CD4-positive, alpha-beta T cell (primary cell): ENCODE data around the gene TRIM60. TPM values are rescaled to one million over a fixed set of nuclear protein-coding genes. Genes with fewer than 3 reads are reported as not detected.

Experiments used
- ATAC-seq: fragments of 200-7000 bp; cut with Tn5 transposase; one replicate; pipeline ENCODE4 v1.10.0; 2022; ENCODE audit warnings: mild to moderate bottlenecking; ENCODE audit not compliant: poor library complexity
- CTCF ChIA-PET: fragments of 350-600 bp; sonication (Branson Sonifier 250); formaldehyde crosslinking; loops from one replicate; lab custom pipeline; 2021; ENCODE audit warnings: antibody characterized with exemption, inconsistent platforms; lab: Charles Lee
- POLR2A ChIA-PET: fragments of 350-600 bp; sonication (Branson Sonifier 250); formaldehyde crosslinking; loops from one replicate; lab custom pipeline; 2021; ENCODE audit warnings: antibody characterized with exemption, inconsistent platforms; lab: Charles Lee
- DNase-seq, 14 experiments: peaks; one replicate each; pipeline ENCODE4 v3.0.0-alpha.2; 2013 to 2020; ENCODE audit warnings: mixed read lengths in 2 of 14
- H3K27ac ChIP-seq, 2 donors: one replicate each; pipeline versions ENCODE4 v1.5.1 to v1.7.0; 2013; ENCODE audit warnings: low read length in 2 of 2, low read depth in 1 of 2, mild to moderate bottlenecking in 1 of 2
- H3K27me3 ChIP-seq, 2 experiments: 1 replicate in 1 of 2; 2 replicates in 1 of 2; pipeline versions ENCODE4 v1.6.1 to v1.7.0; 2013; ENCODE audit warnings: low read length in 2 of 2, control low read depth in 1 of 2, mild to moderate bottlenecking in 1 of 2, moderate library complexity in 1 of 2; ENCODE audit not compliant: insufficient read depth in 2 of 2, control insufficient read depth in 1 of 2
- H3K36me3 ChIP-seq: one replicate; pipeline ENCODE4 v1.6.1; 2013; ENCODE audit warnings: low read length, control low read depth; ENCODE audit not compliant: insufficient read depth
- H3K4me1 ChIP-seq: one replicate; pipeline ENCODE4 v1.6.1; 2013; ENCODE audit warnings: low read length, control low read depth; ENCODE audit not compliant: insufficient read depth
- H3K4me3 ChIP-seq: one replicate; pipeline ENCODE4 v1.5.1; 2013; ENCODE audit warnings: mild to moderate bottlenecking, low read length, moderate library complexity
- H3K9me3 ChIP-seq, 2 experiments: 1 replicate in 1 of 2; 2 replicates in 1 of 2; pipeline versions ENCODE4 v1.6.1 to v1.7.0; 2013; ENCODE audit warnings: low read length in 2 of 2, mild to moderate bottlenecking in 2 of 2, control low read depth in 1 of 2, moderate library complexity in 1 of 2; ENCODE audit not compliant: control insufficient read depth in 1 of 2, insufficient read depth in 1 of 2
- H3K27ac Mint-ChIP-seq: one replicate; pipeline ENCODE4 v1.8.0; 2020; ENCODE audit warnings: mixed read lengths
- H3K27me3 Mint-ChIP-seq: one replicate; pipeline ENCODE4 v1.8.0; 2021; ENCODE audit warnings: mixed read lengths
- H3K36me3 Mint-ChIP-seq: one replicate; pipeline ENCODE4 v1.8.0; 2021; ENCODE audit warnings: low read depth, mixed read lengths
- H3K4me1 Mint-ChIP-seq: one replicate; pipeline ENCODE4 v1.8.0; 2021; ENCODE audit warnings: low read depth, mixed read lengths
- H3K4me3 Mint-ChIP-seq: one replicate; pipeline ENCODE4 v1.8.0; 2020; ENCODE audit warnings: mild to moderate bottlenecking, mixed read lengths
- H3K9me3 Mint-ChIP-seq: one replicate; pipeline ENCODE4 v1.8.0; 2020; ENCODE audit warnings: mixed read lengths
- intact Hi-C, 2 experiments: fragments of 100-400 bp; cut with DNase I in 1 of 2; cut with micrococcal nuclease in 1 of 2; formaldehyde crosslinking; loops; one replicate each; pipeline versions ENCODE4 v1.15.1 to v1.9.0; 2023 to 2025; cut with DNase I, micrococcal nuclease
- total RNA-seq, 174 experiments: library from RNA in 2 of 174; stranded (reverse) in 2 of 174; gene quantifications; one replicate each; pipeline ENCODE4 v1.2.3 and lab custom pipeline; 2021 to 2026
- TF ChIP-seq, protein P1 (sequence below): fragments of 200-600 bp; IDR thresholded peaks from one replicate; pipeline ENCODE4 v1.8.0; 2022; ENCODE audit warnings: antibody characterized with exemption, mild to moderate bottlenecking

Gene TRIM60
- total RNA-seq, 2 experiments from 2014 or later, result not detected

DNA sequence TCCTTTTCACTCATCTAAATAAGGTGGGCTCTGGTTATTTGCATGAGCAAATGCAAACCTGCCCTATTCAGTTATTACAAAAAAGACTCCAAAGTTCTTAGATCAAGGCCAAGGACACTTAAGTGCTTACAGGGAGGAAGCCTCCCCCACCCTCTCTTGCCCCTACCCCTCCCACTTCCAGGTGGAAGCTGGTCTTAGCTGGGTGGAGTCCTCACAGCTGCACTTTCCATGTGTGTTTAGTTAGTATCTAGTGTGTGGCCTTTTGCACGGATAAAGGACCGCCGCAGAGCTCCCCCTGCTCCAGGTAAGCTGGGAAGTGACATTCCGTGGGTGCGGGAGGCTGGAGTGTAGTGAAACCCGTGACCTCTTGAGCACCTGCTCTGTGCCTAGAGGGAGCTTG lies 21.8 kb downstream of the TRIM60 start, which contains the start of gene TRIM75:
TRIM75 (plus strand) TSS at position 222 of the 400 bp plus-strand sequence. CDS start 5,282 bp downstream, outside the sequence.
- CTCF ChIA-PET, result no interaction called here
- peaks cover 4% of the 10 kb centered on the region for H3K27me3 Mint-ChIP-seq
- H3K4me1 ChIP-seq, result no peaks in the 10 kb centered on the region
- no peak within 1 kb of the TSS for H3K4me3 ChIP-seq
- ATAC-seq (no peak), DNase-seq (no peak)
- H3K4me1 Mint-ChIP-seq, result no peaks in the 10 kb centered on the region
- POLR2A ChIA-PET, result no interaction called here
- H3K27ac ChIP-seq, result no peak within 1 kb of the TSS
- no peaks in the 10 kb centered on the region for H3K9me3 Mint-ChIP-seq
- no peak within 1 kb of the TSS for H3K27ac Mint-ChIP-seq
- intact Hi-C loops, result no loop called here
- H3K4me3 Mint-ChIP-seq, result no peak within 1 kb of the TSS
- H3K27me3 ChIP-seq, result peaks cover 0 to 2% of the 10 kb centered on the region in 2 experiments
- H3K36me3 Mint-ChIP-seq, result no peaks in the 10 kb centered on the region
- TF ChIP-seq, protein P1, sequence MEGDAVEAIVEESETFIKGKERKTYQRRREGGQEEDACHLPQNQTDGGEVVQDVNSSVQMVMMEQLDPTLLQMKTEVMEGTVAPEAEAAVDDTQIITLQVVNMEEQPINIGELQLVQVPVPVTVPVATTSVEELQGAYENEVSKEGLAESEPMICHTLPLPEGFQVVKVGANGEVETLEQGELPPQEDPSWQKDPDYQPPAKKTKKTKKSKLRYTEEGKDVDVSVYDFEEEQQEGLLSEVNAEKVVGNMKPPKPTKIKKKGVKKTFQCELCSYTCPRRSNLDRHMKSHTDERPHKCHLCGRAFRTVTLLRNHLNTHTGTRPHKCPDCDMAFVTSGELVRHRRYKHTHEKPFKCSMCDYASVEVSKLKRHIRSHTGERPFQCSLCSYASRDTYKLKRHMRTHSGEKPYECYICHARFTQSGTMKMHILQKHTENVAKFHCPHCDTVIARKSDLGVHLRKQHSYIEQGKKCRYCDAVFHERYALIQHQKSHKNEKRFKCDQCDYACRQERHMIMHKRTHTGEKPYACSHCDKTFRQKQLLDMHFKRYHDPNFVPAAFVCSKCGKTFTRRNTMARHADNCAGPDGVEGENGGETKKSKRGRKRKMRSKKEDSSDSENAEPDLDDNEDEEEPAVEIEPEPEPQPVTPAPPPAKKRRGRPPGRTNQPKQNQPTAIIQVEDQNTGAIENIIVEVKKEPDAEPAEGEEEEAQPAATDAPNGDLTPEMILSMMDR, result no peak
- H3K9me3 ChIP-seq, result no peaks in the 10 kb centered on the region
- H3K36me3 ChIP-seq, result no peaks in the 10 kb centered on the region

DNA sequence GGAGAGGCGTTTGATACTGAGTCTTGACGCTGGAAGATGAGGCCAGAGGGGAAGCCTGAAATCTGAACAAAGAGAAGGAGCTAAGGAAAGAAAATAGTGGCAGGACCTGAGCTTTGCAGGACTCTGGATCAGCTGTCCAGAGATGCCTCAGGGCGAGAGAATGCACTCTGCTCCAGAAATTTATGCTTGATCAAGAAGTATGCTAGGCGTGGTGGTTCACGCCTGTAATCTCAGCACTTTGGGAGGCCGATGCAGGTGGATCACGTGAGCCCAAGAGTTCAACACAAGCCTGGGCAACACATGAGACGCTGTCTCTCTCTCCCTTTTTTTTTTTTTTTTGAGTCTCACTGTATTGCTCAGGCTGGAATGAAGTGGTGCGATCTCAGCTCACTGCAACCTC lies 23.8 kb downstream of the TRIM60 start:
- intact Hi-C loops, result no loop called here
- ATAC-seq (no peak), DNase-seq (no peak)
- POLR2A ChIA-PET, result no interaction called here
- Mint-ChIP-seq H3K9me3 (no peaks in the 10 kb centered on the region), H3K27ac (no peak overlapping the region), H3K4me3 (no peak overlapping the region), H3K36me3 (no peaks in the 10 kb centered on the region), H3K27me3 (peaks cover 4% of the 10 kb centered on the region), H3K4me1 (no peaks in the 10 kb centered on the region)
- peaks cover 0 to 2% of the 10 kb centered on the region in 2 experiments for H3K27me3 ChIP-seq
- CTCF ChIA-PET, result no interaction called here
- no peaks in the 10 kb centered on the region for H3K4me1 ChIP-seq
- H3K4me3 ChIP-seq, result no peak overlapping the region
- no peaks in the 10 kb centered on the region for H3K36me3 ChIP-seq
- TF ChIP-seq, protein P1, result no peak
- H3K27ac ChIP-seq, result no peak overlapping the region
- no peaks in the 10 kb centered on the region for H3K9me3 ChIP-seq

DNA sequence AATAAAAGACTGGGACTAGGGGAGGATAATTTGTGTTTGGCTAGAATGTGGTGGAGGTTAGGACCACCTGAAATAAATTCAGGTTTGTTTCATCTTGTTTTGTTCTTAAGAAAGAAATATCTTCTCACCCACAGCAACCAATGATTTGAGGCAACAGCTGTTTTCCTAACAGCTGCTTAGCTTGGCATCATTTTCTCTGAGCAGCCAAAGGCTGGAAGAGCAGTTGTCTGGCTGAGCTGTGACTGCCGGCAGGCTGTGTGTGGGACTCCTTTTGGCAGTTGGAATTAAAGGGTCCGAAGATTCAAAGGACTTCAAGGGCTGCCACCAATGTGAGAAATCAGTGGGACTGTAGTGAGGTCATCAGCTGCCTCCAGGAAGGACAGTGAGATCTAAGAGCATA lies 26.9 kb downstream of the TRIM60 start:
- H3K4me1 Mint-ChIP-seq, result no peaks in the 10 kb centered on the region

More for the DNA sequence above, 26.9 kb downstream of the TRIM60 start:
- Mint-ChIP-seq H3K4me3 (no peak overlapping the region), H3K9me3 (no peaks in the 10 kb centered on the region), H3K27me3 (no peaks in the 10 kb centered on the region), H3K36me3 (no peaks in the 10 kb centered on the region), H3K27ac (no peak overlapping the region)
- Histone ChIP-seq H3K4me3 (no peak overlapping the region), H3K27me3 (peaks cover 0 to 2% of the 10 kb centered on the region in 2 experiments), H3K4me1 (no peaks in the 10 kb centered on the region), H3K9me3 (no peaks in the 10 kb centered on the region), H3K27ac (no peak overlapping the region), H3K36me3 (no peaks in the 10 kb centered on the region)
- DNase-seq (no peak), ATAC-seq (no peak)
- ChIA-PET CTCF (no interaction called here), POLR2A (no interaction called here)
- TF ChIP-seq, protein P1, result no peak
- intact Hi-C loops, result no loop called here
